Left kidney (tissue), 2 donors: Measurements from ENCODE around the gene DAW1. TPM values are rescaled to one million over a fixed set of nuclear protein-coding genes. Genes with fewer than 3 reads are reported as not detected.

Source experiments
- DNase-seq: peaks from one replicate; pipeline ENCODE4 v3.0.0-alpha.2; 2013
- polyA plus RNA-seq: library from polyadenylated mRNA; unstranded; fragments of 120-200 nt; gene quantifications from one replicate; pipeline ENCODE4 v1.2.1, GENCODE V29; 2013; ENCODE audit not compliant: insufficient read length

Gene DAW1
- polyA plus RNA-seq, 1 donor, result 0.52 TPM

DNA sequence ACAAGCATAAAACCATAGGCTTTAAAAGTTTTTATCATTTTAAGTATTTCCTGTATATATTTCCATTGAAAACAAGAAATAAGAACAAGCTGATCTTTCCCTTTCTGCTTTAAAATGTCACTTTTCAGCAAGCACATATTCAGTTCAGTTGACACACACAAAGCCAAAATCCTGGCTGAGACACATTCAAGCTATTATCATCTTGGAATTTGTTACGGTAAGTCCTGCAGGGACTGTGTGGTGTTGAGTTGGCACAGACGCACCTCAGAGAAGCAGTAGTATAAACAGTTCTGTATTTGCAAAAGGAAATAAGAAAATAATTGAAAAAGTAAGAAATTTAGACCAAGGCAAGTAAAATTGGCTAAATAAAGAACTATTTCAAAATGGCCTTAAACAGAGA, 10.4 kb upstream of the DAW1 start:
- DNase-seq, result no peak

DNA sequence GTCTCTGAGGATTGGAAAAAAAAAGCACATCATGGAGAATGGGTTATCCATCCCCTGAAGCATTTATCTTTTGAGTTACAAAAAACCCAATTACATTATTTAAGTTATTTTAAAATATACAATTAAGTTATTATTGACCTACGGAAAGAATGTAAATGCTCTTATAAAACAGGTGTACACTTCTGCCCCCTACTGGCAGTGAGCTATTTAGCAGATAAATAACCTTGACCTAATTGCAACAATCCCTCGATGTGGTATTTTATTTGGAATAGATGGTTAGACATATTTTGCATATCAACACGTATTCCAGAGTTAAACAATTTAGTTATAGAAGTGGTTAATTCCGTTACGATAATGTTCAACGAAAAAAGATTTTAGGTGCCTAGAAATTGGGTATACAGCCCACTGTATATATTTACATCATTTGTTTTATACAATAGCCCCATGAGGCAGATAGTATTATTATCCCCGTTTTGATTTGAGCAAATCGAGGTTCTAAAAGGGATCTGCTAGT, 9.1 kb upstream of the DAW1 start:
- no peak for DNase-seq

DNA sequence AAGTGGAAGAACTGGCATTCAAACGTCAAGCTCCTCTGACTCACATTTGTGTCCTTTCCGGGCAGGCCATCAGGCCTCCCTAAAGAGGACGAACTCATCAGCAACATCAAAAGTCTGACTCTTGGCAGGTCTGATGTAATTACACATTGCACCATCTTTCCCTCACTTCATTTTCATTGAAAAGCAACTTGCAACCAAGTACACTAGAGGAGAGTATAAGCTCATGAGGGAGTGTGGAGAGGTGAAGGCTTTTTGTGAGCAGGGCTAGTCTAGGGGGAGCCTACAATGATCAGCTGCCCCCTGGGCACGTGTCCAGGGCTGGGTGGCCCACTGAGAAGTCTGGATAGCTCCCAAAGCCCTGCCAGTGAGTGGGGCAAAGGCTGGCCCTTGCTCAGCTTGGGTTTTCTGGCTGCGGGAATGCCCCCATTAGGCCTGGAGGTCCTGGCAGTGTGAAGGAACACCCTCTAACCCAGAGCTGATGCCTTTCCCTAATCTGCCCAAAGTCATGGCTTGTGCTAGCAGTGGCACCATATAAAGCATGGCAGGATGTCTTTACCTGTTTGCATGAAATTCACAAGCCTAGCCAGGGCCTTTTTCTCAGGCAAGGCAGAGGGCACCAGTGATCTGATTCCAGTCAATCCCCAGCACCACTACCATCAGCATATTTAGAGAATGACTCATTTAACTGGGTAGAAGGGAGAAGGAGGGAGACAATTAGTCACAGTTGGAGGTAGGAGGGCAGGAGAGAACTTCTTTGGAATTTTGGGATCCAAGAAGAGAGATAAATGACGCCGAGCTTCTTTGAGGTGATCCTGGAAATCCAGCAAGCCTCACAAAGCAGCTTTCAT, 8.5 kb upstream of the DAW1 start:
- DNase-seq, result no peak

DNA sequence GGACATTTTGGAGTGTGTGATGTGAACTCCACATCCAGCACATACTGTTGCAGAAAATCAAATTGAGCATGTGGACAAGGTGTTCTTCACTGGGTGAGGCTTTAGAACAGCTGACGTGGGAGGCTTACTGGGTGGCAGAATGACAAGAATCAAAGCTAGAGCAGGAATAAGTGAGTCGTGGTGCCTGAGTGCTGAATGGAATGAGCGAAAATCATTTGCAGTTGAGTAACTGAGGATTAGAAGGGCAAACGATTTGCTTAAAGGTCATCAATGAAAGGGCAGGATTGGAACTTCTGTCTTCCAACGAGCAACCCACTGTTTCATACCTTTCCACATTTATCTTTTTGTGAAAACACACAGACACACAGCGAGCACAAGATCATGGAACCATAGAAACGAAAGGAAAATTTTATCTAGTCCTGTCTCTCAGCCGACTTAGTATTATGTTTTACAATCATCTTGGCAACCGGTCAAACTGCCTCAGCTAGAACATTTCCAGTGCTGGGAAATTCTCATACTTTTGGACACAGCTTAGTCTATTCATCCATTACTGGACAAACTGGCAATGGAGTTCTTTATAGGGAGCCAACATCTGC, 7.2 kb upstream of the DAW1 start:
- no peak for DNase-seq

DNA sequence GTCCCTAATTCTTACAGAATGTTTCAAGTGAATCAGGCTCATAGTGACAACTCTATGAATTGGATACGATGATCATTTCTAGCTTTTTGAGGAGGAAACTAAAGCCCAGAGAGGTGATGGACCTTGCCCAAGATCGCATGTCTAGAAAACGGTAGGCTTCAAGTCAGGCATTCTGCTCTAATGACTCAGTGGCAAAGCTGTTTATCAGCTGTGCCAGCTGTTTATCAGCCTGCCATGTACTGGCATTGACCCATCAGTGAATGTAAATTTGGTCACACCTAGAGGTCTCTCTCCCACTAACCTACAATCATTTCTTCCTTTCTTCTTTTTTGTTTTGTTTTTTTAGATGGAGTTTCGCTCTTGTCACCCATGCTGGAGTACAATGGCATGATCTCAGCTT, 6.1 kb upstream of the DAW1 start:
- DNase-seq, result no peak

DNA sequence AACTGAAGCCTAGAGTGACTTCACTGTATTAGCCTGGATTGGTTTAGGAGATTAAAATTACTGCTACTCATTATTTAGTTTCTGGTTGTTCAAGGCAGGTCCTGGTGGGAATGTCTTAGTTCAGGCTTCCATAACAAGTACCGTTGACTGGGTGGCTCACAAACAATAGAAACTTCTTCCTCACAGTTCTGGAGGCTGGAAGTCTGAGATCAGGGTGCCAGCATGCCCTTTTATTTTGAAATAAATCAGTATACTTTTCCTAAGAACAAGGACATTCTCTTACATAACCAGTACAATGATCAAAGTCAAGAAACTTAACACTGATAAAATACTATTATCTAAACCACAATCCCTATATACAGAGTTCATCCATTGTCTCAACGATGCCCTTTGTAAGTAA, 4.0 kb upstream of the DAW1 start:
- no peak for DNase-seq

DNA sequence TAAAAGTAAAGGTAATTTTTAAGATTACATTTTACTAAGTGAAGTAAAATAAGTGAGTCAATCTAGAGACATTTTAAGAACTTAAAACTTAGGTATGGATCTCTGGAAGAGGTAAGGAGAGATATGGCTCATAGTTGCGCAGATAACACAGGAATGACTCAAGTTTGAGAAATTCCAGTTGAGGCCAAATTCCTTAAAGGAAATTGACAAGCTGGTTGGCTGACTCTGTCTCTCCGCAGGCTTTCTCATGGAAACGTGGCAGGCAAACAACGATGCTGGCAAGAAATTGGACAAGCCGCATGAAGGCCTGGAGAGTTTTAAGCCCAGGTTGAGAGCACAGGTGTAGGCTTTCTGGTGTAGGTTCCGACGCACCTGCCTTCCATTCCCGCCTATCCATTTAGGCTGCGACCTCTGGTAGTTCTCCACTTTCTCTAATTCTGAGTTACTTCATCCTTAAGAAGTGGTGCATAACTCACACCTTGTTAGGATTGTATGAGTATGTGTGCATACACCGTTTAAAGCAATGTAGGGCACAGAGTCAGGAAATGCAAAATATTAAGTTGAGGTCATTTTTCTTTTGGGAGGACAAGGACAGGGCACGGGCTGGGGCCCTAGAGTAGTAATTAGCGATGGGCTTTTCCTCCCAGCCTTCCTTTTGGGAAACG, 589 bp upstream of the DAW1 start:
- DNase-seq, result no peak

DNA sequence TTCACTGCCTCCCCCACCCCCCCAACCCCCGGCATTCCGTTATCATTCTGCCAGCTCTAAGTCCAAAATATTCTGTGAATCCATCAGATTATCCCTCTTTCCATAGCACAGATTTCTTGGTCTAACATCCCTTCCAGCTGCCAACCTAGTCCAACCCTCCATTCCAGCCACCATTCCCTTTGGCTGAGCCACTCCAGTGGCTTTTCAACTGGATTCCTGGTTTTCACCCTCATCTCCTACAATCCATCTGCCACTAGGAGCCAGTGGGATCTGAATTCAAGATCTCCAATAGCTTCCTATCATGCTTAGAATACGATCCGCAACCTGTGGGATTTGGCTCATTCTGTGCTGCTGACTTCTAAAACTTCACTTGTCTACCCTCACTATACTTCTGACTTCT, 1.2 kb downstream of the DAW1 start:
- DNase-seq, result no peak

DNA sequence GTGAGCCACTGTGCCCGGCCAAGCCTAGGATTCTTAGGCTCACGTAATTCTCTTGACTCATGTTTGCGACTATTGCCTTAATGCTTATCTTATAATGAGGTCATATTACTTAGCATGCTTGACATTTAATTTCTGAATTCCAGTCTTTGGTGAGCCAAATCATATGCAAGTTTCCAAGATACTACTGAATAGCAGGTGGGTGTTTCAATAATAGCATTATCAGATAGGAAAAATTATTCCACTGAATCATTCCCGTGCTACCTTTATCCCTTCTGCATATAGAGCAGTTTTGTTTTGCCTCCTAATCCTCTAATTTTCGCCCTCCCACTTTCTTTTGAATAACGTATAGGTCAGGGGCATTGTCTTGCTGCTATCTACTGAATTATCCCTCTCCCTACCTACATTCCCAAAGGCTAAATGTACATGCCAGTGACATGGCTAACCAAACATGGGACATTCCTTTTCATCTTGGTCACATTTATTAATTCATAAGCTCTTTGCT, 4.9 kb downstream of the DAW1 start:
- no peak for DNase-seq

DNA sequence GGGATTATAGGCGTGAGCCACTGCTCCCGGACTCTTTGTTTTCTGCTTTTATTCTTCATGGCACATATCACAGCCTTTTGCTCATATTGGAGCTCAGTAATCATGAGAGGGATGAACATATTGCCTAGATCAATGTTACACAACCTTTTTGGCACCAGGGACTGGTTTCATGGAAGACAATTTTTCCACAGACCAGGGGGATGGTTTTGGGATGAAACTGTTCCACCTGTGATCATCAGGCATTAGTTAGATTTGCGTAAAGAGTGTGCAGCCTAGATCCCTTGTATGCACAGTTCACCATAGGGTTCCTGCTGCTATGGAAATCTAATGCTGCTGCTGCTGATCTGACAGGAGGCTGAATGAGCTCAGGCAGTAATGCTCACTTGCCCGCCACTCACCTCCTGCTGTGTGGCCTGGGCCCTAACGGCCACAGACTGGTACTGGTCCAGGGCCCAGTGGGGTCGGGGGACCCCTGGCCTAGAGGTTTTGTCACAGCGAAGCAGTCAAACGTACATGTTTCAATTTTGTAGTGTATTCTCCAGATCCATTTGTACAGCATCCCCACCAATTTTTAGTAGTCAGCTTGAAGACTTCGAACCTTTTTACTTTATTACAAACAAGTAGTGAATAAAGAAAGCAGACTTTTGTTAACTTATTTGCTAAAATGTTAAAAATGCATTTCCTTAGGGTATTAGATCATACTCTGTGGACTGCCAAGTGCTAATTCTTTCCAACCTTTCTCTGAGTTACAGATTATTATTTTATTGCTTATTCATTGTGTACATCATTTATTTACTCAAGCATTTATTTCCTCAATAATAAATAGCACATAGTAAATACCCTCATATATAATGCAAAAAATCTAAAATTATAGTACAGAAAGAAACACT, 6.2 kb downstream of the DAW1 start:
- no peak for DNase-seq

DNA sequence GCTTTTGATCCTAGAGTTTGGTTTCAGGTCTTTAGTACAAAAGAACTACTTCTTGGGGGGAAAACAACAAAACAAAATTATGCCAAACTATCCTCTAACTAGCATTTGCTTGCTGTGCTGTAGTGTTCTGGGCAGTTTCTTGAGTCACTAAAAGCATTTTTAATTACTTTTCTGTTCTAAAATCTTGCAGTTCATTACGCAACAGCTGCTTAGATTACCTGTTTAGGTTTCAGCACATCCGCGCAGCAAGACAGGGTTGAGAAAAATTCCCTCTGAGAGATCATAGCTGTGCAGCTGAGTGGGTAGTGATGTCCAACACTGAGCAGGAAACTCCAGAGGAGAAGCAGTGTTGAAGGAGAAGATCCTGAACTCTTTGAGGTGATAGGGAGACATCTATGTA, 9.0 kb downstream of the DAW1 start:
- DNase-seq, result no peak

DNA sequence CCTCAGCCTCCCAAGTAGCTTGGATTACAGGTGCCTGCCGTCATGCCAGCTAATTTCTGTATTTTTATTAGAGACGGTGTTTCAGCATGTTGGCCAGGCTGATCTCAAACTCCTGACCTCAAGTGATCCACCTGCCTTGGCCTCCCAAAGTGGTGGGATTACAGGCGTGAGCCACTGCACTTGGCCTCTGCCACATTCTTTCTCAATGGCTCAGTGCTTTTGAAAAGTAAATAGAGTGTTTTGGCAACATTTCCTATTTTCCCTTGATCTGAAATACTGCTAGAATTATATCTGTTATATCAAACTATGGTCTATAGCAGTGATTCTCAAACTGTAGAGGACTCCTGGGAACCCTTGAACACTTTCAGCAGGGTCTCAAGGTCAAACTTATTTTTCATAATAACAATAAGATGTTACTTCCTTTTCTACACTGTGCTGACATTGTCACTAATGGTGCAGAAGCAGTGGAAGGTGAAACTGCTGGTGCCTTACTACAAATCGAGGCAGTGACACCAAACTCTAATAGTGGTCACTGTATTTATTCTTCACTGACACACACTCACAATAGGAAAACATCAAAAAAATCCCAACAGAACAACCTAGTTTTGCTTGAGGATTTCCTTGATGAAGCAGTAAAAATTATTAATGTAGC, 10.6 kb downstream of the DAW1 start:
- DNase-seq, result no peak

DNA sequence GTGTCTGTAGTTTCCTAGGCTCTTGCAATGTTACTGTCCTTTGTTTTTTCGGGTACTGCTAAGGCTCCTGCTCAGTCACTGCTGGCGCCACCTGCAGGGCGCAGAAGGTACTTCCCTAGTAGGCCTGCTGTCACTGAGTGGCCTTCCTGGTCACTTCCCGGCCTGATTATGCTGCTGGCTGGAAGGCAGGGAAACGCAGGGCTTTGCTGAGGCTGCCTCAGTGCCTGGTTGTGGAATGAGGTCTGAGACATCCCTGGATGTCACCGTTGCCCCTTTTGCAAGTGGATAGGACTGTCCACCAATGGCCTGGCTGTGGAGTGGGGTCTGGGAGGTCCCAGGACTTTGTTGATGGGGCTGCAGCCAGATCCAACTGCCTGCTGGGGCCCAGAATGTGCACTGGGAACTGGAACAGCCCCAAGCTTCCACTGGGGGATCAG, 13.1 kb downstream of the DAW1 start:
- peak; percentile 29 for DNase-seq

DNA sequence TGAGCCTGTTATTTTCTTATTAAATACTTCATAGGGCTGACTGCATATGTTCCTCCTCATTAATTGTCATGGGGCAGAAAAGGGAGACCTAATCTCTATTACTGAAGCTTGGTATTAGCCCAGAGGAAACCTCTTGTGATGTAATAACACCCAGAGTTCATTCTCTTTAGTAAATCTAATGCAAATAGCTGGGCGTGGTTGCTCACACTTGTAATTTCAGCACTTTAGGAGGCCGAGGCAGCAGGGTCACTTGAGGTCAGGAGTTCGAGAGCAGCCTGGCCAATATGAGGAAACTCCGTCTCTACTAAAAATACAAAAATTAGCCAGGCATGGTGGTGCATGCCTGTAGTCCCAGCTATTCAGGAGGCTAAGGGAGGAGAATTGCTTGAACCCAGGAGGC, 14.7 kb downstream of the DAW1 start:
- no peak for DNase-seq

DNA sequence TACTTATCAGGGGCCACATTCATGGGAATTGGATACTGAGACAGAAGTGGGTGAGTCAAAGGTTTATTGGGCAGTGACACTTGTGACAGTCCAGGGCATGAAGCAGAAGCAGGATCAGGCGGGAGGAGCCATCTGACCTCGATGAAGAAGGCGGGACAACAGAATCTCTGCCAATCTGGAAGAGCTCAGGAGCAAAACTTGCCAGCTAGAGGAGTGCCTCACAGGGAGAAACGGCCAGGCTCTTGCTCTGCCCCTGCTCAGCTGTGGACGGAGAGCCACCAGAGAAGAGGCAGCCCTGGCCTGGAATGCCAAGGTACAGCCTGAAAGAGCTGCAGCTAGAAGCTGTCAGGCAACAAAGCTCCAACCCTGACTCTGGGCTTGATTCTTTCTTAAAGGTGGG, 16.9 kb downstream of the DAW1 start:
- no peak for DNase-seq

DNA sequence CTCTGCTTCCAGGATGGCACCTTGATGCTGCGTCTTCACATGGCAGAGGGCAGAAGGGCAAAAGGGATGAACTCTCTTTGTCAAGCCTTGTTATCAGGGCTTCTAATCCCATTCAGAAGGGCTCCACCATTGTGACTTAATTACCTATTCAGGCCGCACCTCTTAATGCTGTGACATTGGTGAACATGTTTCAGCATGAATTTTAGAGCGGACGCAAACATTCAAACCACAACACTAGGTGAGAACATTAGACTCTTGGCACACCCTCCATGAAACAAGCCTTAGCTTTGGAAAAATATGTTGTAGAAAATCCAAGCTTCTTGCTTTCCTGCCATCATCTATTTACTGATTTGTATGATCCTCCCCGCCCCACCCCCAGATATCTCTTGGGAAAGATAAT, 17.9 kb downstream of the DAW1 start:
- DNase-seq, result no peak

DNA sequence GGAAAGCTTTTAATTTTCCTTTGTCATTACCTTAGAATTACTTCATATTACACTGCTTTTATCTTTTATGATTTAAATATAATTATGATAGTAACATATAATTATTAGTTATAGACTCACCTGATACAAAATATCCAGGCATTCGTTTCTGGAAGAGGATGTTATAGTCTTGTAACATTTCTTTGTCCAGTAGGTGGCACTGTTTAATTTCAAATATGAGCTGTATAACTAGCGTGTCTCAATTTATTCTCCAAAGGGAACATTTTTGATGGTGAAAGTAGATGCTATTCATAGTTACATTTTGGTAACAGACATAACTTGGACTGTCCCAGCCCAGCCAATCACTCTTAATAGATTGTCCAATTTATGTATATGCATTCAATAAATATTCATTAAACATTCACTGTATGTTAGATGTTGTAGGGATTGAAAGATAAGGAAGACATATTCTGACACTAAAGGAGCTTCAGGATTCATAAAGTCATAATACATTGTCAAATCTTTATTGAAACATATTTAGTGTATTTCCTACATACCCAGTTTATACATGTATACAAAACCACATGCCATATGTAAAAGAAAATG, 19.2 kb downstream of the DAW1 start:
- peak; percentile 54 for DNase-seq

DNA sequence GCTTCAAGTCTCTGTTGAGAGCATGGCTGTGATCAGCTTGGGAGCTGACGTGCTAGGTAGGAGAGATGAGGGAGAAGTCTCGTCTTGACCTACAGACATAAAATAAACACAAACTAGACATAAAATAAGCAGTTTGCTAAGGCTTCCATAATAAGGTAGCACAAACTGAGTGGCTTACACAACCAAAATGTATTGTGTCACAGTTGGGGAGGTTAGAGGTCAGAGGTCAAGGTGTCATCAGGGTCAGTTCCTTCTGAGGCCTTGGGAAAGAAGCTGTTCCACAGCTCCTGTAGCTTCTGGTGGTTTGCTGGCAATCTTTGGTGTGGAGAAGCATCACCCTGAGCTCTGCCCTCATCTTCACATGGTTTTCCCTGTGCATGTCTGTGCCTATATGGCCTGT, 20.2 kb downstream of the DAW1 start:
- no peak for DNase-seq

DNA sequence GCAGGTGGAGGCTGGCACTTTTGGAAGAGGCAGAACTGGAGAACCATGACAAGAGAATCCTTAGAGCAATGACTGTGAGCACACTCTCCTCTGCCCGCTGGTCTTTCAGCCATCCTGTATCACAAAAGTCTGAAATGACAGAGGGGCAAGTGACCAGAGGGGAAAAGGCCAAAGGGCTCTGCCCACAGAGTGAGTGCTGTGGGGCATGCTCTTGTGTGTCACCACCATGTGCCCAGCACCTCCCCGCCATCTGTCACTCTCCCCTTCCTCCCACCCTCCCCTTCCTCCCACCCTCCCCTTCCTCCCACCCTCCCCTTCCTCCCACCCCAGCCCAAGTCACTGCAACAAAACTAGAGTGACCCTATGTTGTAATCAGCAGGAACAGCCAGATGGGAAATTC, 31.9 kb downstream of the DAW1 start:
- DNase-seq, result no peak

DNA sequence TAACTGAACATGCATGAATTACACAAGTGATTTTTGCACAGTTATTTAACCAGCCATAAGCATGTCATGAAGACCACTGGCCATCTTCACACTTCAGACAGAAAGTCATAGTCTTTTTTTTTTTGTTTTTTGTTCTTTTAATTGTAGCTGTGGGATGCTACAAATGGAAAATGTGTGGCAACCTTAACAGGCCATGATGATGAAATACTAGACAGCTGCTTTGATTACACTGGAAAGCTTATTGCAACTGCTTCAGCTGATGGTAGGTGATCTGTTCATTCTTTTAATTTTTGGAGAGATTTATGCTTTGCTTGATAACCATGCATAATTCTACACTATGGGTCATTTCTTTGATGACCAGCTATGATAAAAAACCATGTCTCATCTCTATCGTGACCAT, 35.6 kb downstream of the DAW1 start:
- DNase-seq, result no peak
